Stimulated activated CD4-positive, alpha-beta T cell treated with anti-CD3 and anti-CD28 coated beads, Interleukin-4, amount 100 ng/mL, for 24 hours (primary cell): ENCODE measurements around the gene ZNF736.
"Not testable (repeated sequence)": the region's sequence is repeated elsewhere in the genome, so short reads cannot be mapped to it uniquely, and the experiment has no call there.

Source experiments
- DNase-seq: peaks from one replicate; pipeline ENCODE4 v3.0.0-alpha.2; 2020

The ZNF736 gene

GRCh38 chr7:64313740-64314491 lies at the start of gene ZNF736:
Gene ZNF736, plus strand, starts transcription at chr7:64313961. Its CDS starts 190 bp downstream, at chr7:64314151.
- peak; percentile 90 for DNase-seq

- DNase-seq = no peak
These were observed 47.3 kb upstream of the ZNF736 start for GRCh38 chr7:64266341-64266919.

GRCh38 chr7:64277630-64278029 lies 36.1 kb upstream of the ZNF736 start:
- DNase-seq = no peak

- DNase-seq = no peak
These were observed 18.9 kb upstream of the ZNF736 start for GRCh38 chr7:64294701-64295420.

- DNase-seq = not testable (repeated sequence)
These were observed 16.3 kb upstream of the ZNF736 start for GRCh38 chr7:64297418-64297817.

GRCh38 chr7:64300641-64301405 lies 12.9 kb upstream of the ZNF736 start:
- DNase-seq = no peak

GRCh38 chr7:64307254-64308015 lies 6.3 kb upstream of the ZNF736 start:
- DNase-seq = peak; percentile 96

- DNase-seq = peak; percentile 9
These were observed 5.8 kb upstream of the ZNF736 start for GRCh38 chr7:64308016-64308270.

- DNase-seq = no peak
These were observed 3.3 kb upstream of the ZNF736 start for GRCh38 chr7:64310426-64310825.

- DNase-seq = no peak
These were observed 935 bp upstream of the ZNF736 start for GRCh38 chr7:64312826-64313225.

- DNase-seq = no peak
These were observed 805 bp downstream of the ZNF736 start for GRCh38 chr7:64314566-64314965.

- DNase-seq = not testable (repeated sequence)
These were observed 2.4 kb downstream of the ZNF736 start for GRCh38 chr7:64316031-64316742.

- no peak for DNase-seq
These were observed 7.1 kb downstream of the ZNF736 start for GRCh38 chr7:64320547-64321513.

GRCh38 chr7:64324166-64324565 lies 10.4 kb downstream of the ZNF736 start:
- not testable (repeated sequence) for DNase-seq

- not testable (repeated sequence) for DNase-seq
These were observed 35.0 kb downstream of the ZNF736 start for GRCh38 chr7:64348713-64349210.

GRCh38 chr7:64359543-64359942 lies 45.8 kb downstream of the ZNF736 start:
- no peak for DNase-seq

- DNase-seq = no peak
These were observed 57.4 kb downstream of the ZNF736 start for GRCh38 chr7:64371116-64371515.

- DNase-seq = no peak
These were observed 59.3 kb downstream of the ZNF736 start for GRCh38 chr7:64373017-64373416.

GRCh38 chr7:64400401-64400800 lies 86.6 kb downstream of the ZNF736 start:
- DNase-seq = no peak
